Stimulated activated CD8-positive, alpha-beta memory T cell treated with anti-CD3 and anti-CD28 coated beads, Interleukin-4, amount 100 ng/mL, for 24 hours (primary cell): ENCODE measurements around the gene SERPINA4.

Experiments
- DNase-seq: peaks from one replicate; pipeline ENCODE4 v3.0.0-alpha.2; 2020; ENCODE audit warnings: low read depth

Gene SERPINA4

GRCh38 chr14:94542811-94543440, 18.3 kb upstream of the SERPINA4 start:
- no peak for DNase-seq

- DNase-seq, result no peak
These were observed 17.7 kb upstream of the SERPINA4 start for GRCh38 chr14:94543449-94544124.

- no peak for DNase-seq
These were observed 16.5 kb upstream of the SERPINA4 start for GRCh38 chr14:94544726-94545125.

- no peak for DNase-seq
These were observed 16.0 kb upstream of the SERPINA4 start for GRCh38 chr14:94545131-94545841.

- no peak for DNase-seq
These were observed 14.0 kb upstream of the SERPINA4 start for GRCh38 chr14:94547151-94547680.

GRCh38 chr14:94547726-94548125, 13.5 kb upstream of the SERPINA4 start:
- no peak for DNase-seq

- no peak for DNase-seq
These were observed 12.9 kb upstream of the SERPINA4 start for GRCh38 chr14:94548131-94548998.

- peak; percentile 37 for DNase-seq
These were observed 11.9 kb upstream of the SERPINA4 start for GRCh38 chr14:94548999-94549985.

GRCh38 chr14:94550041-94550440, 11.2 kb upstream of the SERPINA4 start:
- no peak for DNase-seq

- DNase-seq, result no peak
These were observed 5.3 kb upstream of the SERPINA4 start for GRCh38 chr14:94555991-94556390.

- DNase-seq, result no peak
These were observed 3.9 kb upstream of the SERPINA4 start for GRCh38 chr14:94557327-94557726.

- no peak for DNase-seq
These were observed 2.4 kb upstream of the SERPINA4 start for GRCh38 chr14:94558842-94559241.

GRCh38 chr14:94559638-94560290, 1.5 kb upstream of the SERPINA4 start:
- no peak for DNase-seq

- DNase-seq, result no peak
These were observed 964 bp upstream of the SERPINA4 start for GRCh38 chr14:94560291-94560665.

- no peak for DNase-seq
These were observed 391 bp downstream of the SERPINA4 start for GRCh38 chr14:94561656-94562010.

GRCh38 chr14:94562022-94562421, 780 bp downstream of the SERPINA4 start:
- no peak for DNase-seq

GRCh38 chr14:94562941-94563883, 2.0 kb downstream of the SERPINA4 start:
- no peak for DNase-seq

- DNase-seq, result no peak
These were observed 3.1 kb downstream of the SERPINA4 start for GRCh38 chr14:94564381-94564780.

- DNase-seq, result no peak
These were observed 6.9 kb downstream of the SERPINA4 start for GRCh38 chr14:94568186-94568585.
